Retinal pigment epithelial cell (primary cell): ENCODE results near the gene SCD5.
A peak's percentile ranks its signal among the peaks of the same experiment; 100 is the strongest.

Source experiments
- DNase-seq: peaks from one replicate; pipeline ENCODE4 v3.0.0-alpha.2; 2010; ENCODE audit warnings: low read depth
- H3K4me3 ChIP-seq: 2 replicates; pipeline ENCODE4 v1.5.1; 2011; ENCODE audit warnings: mild to moderate bottlenecking, low read length, control low read depth, moderate library complexity
- CTCF ChIP-seq: conservative IDR thresholded peaks from 2 replicates; pipeline ENCODE4 v1.5.1; 2011; ENCODE audit warnings: low read depth, low read length, control low read depth, inconsistent platforms

The SCD5 gene

GRCh38 chr4:82779032-82779431 lies 19.6 kb downstream of the SCD5 start:
- no peak for DNase-seq
- no peak for TF ChIP-seq CTCF
- no peak overlapping the region for H3K4me3 ChIP-seq

GRCh38 chr4:82777857-82778525 lies 20.6 kb downstream of the SCD5 start:
- no peak for TF ChIP-seq CTCF
- DNase-seq = no peak
- no peak overlapping the region for H3K4me3 ChIP-seq

GRCh38 chr4:82776925-82777542 lies 21.6 kb downstream of the SCD5 start:
- no peak for DNase-seq
- no peak for TF ChIP-seq CTCF
- H3K4me3 ChIP-seq = no peak overlapping the region

- H3K4me3 ChIP-seq = no peak overlapping the region
- TF ChIP-seq CTCF = no peak
- DNase-seq = no peak
These were observed 23.4 kb downstream of the SCD5 start for GRCh38 chr4:82775243-82775642.

- H3K4me3 ChIP-seq = no peak overlapping the region
- DNase-seq = peak; percentile 75
- no peak for TF ChIP-seq CTCF
These were observed 23.9 kb downstream of the SCD5 start for GRCh38 chr4:82774711-82775171.

GRCh38 chr4:82773057-82773456 lies 25.5 kb downstream of the SCD5 start:
- no peak overlapping the region for H3K4me3 ChIP-seq
- no peak for TF ChIP-seq CTCF
- DNase-seq = no peak

GRCh38 chr4:82770607-82771006 lies 28.0 kb downstream of the SCD5 start:
- no peak for DNase-seq
- TF ChIP-seq CTCF = no peak
- no peak overlapping the region for H3K4me3 ChIP-seq
